H1 (cell line): Measurements from ENCODE around the gene DHTKD1. TPM values are rescaled to one million over a fixed set of nuclear protein-coding genes. Genes with fewer than 3 reads are reported as not detected.

Experiments
- FOSL1 ChIP-seq: IDR thresholded peaks from 2 replicates; pipeline ENCODE4 v1.6.1; 2011; ENCODE audit warnings: mild to moderate bottlenecking, low read depth, low read length, moderate library complexity; ENCODE audit not compliant: insufficient read depth
- polyA plus RNA-seq, 7 experiments: library from polyadenylated mRNA; depleted of rRNA in 3 of 7; stranded (reverse) in 5 of 7; unstranded in 2 of 7; fragments of >200 nt in 5 of 7; fragments of 200-250 nt in 2 of 7; gene quantifications; 1 replicate in 5 of 7; 2 replicates in 1 of 7; 4 replicates in 1 of 7; pipeline versions ENCODE4 v1.2.1 to v1.2.3, GENCODE V29; 2011 to 2013; ENCODE audit warnings: missing spikeins in 2 of 7, mixed read lengths in 2 of 7
- total RNA-seq: library from RNA; stranded (reverse); fragmentation: NEBNext Ultra II Directional; extraction: Animal tissue kit (Norgen Biotek cat#: 25700); gene quantifications from 2 replicates; pipeline ENCODE4 v1.2.1, GENCODE V29; 2021

The DHTKD1 gene
- total and polyA plus RNA-seq, 2 of the 8 experiments (the other 6 are each of a cell fraction or from before 2014, with no cell fraction given) = 49.8 to 74.9 TPM

GRCh38 chr10:12019283-12019971, 49.3 kb upstream of the DHTKD1 start (continued):
- no peak for TF ChIP-seq FOSL1
